HG02852 (cell line): ENCODE data around the gene PRDM5.

ENCODE experiments used
- ATAC-seq: cut with Tn5 transposase; IDR thresholded peaks from one replicate; pipeline ENCODE4 v1.9.1; 2021; ENCODE audit warnings: mild to moderate bottlenecking, moderate library complexity; ENCODE audit not compliant: unreplicated experiment

PRDM5 gene

DNA sequence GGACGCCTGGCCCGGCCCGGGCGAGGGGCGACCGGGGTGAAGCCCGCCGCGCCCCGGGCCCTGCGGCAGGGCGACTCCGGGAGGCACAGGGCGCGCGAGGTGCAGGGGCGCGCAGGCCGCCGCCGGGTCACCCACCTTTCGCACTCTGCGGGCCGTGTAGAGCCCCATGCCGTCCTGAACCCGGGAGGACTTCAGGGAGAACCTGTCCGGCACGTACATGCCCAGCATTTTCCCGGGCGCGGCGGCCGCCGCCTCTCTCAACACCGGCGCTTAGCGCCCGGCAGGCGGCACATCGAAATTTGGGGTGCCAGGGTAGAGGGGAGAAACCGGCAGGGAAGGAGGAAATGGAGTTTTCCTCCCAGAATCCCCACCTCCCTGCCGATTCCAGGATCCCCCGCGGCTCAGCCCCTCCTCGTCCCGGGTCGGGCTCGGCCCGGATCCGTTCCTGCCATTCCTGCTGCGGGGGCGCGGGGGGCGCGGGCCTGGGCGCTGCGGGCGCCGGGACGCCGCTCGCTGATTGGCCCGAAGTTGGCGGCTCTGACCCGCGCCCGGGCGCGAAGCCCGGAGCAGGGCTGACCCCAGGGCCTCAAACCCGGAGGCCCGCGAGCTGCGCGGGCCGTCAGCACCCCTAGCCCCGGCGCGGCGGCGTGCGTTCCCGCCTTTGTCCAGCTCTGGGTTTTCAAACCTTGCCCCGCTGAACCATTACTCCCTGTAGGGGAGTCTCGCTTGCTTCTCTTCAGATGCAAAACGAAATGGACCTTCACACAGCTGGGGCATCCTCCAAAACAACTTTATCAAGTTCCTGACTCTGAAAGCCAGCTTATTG, at the start of gene PRDM5:
Gene PRDM5, minus strand, starts transcription at position 346 of the 826 bp plus-strand sequence. Its CDS starts 118 bp downstream, at position 228.
- ATAC-seq = no peak

DNA sequence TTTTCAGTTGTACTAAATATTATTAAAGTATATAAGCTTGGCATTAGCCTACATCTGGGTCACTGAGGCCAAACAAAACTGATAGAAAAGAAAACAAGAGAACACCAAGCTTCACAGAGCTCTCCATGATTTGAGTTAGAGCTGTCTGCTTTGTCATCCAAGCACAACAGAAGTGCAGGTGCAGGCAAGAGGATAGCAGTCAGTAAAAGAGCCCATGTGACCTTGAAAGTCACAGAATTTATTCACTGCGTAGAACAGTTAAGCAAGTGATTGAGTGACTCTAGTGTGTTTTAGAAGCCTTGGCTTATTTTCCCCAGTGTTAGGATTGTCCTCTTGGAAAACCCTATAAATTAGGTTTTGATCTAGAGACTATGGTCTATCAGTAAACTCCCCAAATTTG, 49.4 kb upstream of the PRDM5 start:
- ATAC-seq = no peak

DNA sequence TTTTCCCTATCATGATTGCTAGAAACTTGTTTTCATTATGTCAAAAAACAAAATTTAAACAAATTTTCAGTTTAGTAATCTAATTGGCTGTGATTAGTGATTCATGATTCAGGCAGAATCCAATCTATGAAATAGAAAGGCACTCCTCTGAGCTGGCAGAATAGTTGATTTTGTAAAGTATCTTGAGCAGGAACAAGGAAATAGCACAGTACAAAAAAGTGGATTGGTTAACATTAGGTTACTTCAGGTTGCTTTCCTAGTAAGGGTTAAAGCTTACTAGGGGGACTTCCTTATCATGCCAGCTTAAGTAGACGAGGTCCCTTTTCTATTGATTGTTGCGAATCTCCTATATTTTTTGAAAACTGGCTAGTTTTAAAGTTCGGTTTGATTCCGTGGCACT, 43.4 kb upstream of the PRDM5 start:
- no peak for ATAC-seq

DNA sequence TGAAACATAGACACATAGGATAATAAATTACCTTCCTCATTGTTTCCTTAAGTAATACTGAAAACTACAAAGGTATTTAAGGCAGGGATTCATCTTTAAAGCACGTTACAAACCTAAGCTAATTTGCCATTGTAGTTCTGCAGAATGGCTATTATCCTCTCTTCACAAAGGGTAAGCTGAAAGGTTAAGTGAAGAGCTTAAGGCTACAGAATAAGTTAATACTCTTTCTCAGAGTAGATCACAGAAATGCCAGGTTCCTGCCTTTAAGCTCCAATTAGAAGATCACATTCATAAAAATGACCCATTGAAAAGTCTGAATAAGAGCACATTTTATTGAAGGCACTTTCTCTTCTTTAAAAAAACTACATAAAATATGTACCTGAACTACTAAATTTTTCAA, 42.1 kb upstream of the PRDM5 start:
- no peak for ATAC-seq

DNA sequence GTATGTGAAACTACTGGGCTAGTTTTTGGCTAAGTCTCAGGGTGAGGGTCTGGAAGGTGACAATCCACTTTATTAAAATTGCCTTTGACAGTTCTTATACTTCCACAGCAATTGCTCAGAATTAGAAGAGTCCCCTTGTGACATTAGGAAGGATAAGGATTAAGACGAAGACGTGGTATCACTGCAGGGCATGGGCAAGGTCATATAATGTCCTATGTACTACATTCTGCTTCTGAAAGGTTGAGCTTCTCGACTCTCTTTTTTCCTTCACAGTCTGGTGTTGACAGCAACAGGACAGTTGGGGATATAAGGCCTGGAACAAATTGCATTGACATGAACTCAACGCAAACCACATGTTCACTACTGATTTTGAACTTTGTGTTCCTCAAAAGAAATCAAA, 40.9 kb upstream of the PRDM5 start:
- no peak for ATAC-seq

DNA sequence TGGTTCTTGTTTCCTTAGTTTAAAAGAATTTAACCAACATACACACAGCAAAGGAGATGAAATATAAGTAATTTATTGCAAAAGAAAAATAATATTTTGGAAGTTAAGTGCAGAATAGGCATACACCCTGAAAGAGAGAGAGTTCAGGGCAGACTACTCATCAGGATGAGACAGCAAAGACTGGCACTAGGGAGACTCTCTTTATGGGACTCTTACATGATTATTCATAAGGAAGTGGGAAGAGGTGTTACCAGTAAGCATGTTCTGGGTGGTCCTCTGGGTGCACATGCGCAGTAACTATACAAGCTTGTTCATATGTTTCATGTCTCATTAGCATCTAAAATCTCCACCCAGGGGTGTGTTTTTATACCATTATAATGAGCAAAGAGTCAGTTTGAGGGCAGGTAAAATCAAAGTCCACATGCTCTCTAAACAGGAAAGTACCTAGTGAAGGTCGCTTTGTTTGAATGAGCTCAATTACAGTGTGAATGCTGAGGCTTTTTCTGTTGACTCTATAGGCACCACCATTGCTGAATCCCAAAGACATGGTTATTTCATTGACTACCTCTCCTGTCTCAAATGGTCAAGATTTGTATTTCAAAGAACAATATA, 38.2 kb upstream of the PRDM5 start:
- no peak for ATAC-seq

DNA sequence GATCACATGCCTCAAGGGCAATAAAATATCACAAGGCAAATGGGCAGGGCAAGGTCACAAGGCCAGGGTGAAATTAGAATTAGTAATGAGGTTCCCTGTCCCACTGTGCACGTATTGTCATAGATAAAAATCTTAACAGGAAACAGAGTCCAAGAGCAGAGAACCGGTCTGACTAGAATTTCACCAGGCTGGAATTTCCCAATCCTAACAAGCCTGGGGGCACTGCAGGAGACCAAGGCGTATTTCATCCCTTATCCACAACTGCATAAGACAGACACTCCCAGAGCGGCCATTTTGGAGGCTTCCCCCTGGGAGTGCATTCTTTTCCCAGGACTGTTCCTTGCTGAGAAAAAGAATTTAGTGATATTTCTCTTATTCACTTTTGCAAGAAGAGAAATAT, 25.9 kb upstream of the PRDM5 start:
- ATAC-seq = no peak

DNA sequence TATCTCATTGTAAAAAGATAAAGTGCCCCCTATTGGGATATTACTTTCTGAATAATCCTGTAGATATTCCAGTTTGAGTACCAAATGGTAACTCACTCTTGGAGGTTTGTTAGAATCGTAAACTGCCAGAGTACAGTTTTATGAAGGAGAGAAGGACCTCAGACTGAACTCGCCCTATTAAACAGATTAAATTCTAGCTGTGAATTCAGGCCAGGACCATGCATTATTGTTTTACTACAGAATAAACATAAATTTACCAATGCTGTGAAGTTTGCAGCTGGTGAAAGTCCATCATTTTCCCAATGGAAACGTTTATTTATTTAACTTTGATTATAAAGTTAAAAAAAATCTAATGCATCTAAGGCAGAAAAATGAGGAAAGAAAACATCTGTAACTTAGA, 20.2 kb upstream of the PRDM5 start:
- no peak for ATAC-seq

DNA sequence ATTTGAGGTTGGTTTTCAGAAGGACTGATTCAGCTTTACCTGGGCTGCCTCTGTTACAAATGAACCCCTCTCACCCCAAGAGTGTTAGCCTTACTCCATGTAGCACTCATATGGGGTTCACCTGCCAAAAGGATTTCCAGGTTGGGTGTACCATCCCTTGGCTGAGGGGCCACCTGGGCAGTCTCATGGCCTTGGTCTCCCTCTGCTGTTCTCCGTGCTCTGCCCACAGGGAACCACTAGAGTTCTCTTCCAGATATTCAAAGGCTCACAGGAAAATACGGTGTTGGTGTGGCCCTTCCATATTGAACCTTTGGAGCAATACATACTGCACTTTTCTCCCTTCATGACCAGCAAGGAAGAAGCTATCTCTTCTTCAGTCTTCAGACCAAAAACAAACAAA, 18.0 kb upstream of the PRDM5 start:
- ATAC-seq = no peak

DNA sequence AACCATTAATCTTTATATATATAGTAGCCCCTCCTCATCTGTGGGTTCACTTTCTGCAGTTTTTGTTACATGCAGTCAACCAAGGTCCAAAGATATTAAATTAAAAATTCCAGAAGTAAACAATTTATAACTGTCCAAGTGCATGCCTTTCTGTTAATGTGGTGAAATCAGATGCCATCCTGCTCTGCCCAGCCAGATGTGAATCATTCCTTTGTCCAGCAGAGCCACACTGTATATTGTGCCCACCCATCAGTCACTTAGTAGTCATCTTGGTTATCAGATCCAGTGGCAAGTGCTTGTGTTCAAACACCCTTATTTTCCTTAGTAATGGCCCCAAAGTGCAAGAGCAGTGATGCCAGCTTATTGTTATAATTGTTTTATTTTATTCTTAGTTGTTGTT, 17.2 kb upstream of the PRDM5 start:
- ATAC-seq = no peak

DNA sequence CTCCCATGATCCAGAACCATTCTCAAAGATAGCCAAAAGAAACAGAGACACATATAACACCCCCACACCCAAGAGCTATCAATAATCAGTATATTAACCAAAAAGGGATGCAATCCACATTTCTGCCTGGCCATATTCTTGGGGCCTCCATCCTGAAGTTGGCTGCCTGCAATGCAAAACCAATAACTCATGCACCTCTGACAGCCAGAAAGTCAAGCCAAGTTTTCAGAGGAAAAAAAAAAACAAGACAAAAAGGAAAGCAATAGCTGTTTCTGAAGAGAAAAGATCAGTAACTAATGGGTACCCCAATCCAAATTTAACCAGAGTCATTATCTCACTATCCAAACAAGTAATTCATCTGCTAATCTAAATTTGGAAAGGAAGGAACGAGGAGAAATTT, 7.3 kb upstream of the PRDM5 start:
- no peak for ATAC-seq

DNA sequence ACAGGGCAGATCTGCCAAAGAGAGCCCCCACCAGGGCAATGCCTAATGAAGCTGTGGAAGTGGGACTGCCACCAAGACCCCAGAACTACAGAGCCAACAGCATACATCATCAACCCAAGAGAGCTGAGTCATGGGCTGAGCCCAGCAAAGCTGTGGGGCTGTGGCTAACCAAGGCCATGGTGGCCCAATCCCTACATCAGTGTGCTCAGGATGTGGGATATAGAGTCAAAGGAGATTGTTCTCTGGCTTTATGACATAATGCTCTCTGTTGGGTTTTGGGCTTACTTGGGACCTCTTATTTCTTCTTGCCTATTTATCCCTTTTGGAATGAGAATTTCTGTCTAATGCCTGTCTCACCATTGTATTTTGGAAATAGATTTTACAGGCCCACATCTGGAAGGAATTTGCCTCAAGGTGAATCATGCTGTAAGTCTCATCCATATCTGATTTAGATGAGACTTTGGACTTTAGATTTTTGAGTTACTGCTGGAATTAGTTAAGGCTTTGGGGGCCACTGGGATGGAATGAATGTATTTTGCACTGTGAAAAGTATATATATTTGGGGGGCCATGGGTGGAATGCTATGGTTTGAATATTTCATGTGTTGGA, 5.4 kb upstream of the PRDM5 start:
- no peak for ATAC-seq

DNA sequence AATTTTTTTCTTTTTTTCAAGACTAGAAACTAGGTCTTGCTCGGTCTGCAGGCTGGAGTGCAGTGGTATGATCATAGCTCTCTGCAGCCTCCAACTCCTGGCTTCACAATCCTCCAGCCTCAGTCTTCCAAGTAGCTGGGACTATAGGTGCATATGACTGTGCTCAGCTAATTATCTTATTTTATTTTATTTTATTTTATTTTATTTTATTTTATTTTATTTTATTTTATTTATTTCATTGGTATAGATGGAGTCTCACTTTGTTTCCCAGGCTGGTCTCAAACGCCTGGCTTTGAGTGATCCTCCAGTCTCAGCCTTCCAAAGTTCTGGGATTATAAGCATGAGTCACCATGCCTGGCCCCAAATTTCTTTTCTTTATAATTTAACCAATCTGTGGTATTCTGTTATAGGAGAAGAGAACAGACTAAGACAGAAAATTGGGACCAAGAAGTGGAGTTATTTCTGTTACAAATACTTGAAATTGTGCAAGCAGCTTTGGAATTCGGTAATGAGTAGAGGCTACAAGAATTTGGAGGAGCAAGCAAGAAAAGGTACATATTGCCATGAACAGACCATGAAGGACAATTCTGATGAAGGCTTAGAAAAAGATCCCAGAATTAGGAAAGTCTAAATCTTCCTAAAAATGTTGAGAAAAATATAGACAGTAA, 4.0 kb upstream of the PRDM5 start:
- ATAC-seq = no peak

DNA sequence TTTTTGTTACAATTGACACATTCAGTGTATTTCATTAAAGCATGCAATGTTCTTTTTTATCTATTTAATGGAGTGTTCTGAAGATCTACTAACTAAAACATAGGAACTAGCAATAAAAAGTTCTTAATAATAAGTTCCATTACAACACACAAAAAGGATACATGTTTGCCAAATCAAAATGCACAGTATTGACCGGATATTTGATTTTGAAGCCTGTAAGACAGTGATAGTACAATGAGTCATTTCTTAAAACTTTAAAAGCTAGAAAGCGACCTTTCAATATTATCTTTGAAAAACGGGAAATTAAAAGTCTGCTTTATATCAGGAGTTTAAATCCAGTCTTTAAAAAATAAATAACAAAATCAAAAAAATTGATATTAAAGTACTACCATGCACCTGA, 2.4 kb upstream of the PRDM5 start:
- no peak for ATAC-seq

DNA sequence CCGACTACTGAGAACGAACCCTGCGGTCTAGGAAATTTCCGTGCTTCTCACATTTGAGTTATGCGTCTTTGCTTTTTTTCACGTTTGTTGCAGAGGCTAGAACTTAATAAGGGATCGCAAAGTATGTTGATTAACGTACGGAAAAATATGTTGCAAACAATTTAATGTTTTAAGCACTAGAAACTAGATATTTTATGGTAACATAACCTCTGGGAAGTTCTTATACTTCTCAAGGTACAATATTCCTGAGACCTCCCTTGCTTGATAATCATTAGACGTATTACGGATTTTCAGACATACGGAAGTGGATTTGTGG, 639 bp upstream of the PRDM5 start:
- no peak for ATAC-seq

DNA sequence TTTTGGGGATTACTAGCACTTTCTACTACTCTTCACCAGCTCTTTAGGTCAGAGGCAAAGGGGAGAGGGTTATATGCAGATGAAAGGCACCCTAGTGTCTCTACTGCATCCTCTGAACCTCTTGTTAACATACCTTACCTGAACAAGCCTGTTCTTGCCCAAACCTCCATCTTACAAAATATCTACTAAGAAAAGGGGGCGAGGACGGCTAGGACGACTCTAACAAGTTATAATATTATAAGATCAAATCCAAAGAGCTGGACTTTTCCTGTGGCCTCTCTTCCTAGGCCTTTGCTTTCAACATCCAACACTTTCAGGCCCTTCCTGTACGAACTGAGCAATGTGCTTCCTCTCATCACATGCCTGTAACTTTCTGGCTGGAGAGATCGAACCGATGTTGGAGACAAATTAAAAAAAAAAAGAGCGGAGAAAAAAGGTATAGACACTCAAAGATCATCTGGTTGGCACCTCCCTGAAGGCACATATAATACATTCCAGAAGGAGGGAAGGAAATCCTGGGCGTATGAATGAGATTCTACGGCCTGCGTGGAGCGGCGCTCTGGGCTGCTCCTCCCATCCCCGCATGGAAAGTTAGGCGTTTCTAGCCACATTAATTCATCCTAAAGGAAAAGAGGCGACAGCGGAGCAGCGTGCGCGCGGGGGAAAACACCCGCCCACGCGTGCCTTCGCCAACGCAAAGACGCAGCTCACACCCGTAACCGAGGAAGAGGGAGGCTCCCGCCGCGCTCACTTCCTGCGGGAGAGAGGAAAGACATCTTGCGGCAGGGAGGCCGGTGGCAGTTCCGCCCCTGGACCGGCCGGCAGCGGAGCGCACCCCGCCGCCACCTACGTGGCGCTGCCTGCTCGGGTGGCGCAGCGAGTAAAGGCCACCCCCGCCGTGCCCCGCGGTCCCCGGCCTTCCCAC, 808 bp downstream of the PRDM5 start:
- no peak for ATAC-seq

DNA sequence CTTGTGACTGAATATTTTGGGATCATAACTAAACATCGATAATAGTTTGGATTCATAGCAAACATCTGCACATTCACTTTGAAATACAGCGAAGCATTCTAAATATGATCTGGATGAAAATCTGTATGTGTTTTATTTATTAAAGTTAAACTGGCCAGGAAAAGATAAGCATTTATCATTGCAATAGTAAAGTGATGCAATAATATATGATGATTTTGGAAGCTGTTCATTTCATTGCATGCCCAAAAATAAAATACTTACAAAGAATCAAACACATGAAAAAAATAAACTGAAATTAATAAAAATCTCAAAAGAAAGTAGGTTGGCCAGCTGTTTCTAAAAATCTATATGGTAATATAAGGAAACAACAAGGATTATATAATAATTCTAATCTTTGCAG, 1.9 kb downstream of the PRDM5 start:
- ATAC-seq = no peak

DNA sequence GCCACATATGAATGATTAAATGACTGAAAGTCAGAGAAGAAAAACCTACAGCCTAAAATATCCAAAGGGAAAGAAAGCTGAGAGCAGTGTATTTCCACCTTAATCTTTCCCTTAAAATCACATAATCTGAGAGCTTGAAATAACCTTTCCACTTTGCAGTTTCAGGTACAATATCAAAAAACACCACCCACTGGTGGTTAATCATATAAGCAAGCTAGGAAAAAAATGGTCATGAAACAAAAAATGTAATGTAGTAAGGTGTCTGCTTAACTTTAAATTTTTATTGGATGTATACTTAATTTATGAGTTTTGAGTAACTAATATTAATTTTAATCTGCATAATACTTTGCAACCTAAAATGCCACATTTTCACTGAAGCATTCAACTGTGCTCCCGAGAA, 3.2 kb downstream of the PRDM5 start:
- no peak for ATAC-seq

DNA sequence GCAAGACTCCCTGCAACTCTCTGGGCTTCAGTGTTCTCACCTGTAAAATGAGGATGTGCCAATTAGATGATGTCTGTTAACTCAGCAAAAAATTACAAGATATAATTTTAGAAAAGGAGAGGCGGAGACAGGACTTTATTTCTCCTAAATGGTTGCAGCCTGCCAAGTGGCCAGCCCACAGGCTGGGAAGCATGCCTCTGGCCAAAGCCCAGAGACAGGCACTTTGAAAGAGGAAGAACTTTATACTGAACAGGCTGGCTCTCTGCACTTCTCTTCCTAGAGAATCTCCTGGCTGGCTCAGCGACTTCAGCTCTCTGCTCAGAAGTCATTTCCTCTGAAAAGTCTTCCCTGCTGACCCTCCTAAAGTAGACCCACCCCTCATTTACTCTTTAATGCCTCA, 3.7 kb downstream of the PRDM5 start:
- ATAC-seq = no peak

DNA sequence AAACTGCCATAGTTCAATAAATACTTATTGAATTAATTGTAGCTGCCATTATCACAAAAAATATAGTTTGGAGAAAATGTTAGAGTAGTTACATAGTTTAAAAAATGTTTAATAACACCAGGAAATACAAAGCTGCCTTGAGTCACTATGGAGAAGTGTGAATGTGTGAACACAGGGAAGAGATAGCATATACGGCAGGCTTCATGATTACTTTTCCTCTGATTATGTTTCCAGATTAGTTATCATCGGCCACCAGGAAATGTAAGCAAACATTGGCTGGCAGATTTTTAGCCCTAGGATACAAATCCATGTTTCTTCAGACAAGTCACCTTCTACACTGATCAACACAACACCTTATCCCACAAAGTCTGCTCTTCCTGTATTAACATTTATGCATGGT, 4.4 kb downstream of the PRDM5 start:
- no peak for ATAC-seq

DNA sequence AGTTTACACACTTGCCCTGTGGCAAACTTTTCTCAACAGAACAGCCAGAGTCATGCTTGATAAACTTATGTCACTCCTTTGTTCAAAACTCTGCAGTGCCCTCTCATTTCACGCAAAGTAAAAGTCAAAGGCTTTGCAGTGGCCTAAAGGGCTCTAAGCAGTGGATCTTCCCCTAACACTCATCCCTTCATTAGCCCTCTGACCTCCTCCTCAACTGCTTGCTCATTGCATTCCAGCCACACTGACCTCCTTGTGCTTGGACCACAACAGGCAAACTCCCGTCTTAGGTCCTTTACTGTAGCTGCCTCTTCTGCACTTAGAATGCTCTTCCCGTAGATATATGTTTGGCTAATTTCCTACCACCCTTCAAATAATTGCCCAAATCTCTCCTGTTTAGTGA, 5.6 kb downstream of the PRDM5 start:
- ATAC-seq = no peak
